IPS-15b (cell line): ENCODE measurements around the gene NLRP4.
"Not testable (repeated sequence)": the region's sequence is repeated elsewhere in the genome, so short reads cannot be mapped to it uniquely, and the experiment has no call there.

Experiments
- H3K27me3 ChIP-seq: one replicate; pipeline ENCODE4 v1.6.1; 2013; ENCODE audit warnings: low read length; ENCODE audit not compliant: control insufficient read depth, insufficient read depth
- H3K36me3 ChIP-seq: one replicate; pipeline ENCODE4 v1.6.1; 2013; ENCODE audit warnings: low read length; ENCODE audit not compliant: control insufficient read depth, insufficient read depth
- H3K4me1 ChIP-seq: one replicate; pipeline ENCODE4 v1.6.1; 2013; ENCODE audit warnings: mild to moderate bottlenecking, low read length; ENCODE audit not compliant: control insufficient read depth, insufficient read depth
- H3K4me3 ChIP-seq: one replicate; pipeline ENCODE4 v1.5.1; 2013; ENCODE audit warnings: low read depth, low read length
- H3K9ac ChIP-seq: one replicate; pipeline ENCODE4 v1.6.1; 2013; ENCODE audit warnings: low read depth, mild to moderate bottlenecking, low read length
- H3K9me3 ChIP-seq: one replicate; pipeline ENCODE4 v1.6.1; 2013; ENCODE audit warnings: mild to moderate bottlenecking, low read length; ENCODE audit not compliant: control insufficient read depth, insufficient read depth

The NLRP4 gene

GRCh38 chr19:55901369-55902079 lies 65.2 kb downstream of the NLRP4 start:
- no peaks in the 10 kb centered on the region for H3K27me3 ChIP-seq
- H3K9me3 ChIP-seq = peaks cover 20% of the 10 kb centered on the region
- no peak overlapping the region for H3K4me3 ChIP-seq
- no peak overlapping the region for H3K9ac ChIP-seq
- no peaks in the 10 kb centered on the region for H3K4me1 ChIP-seq
- H3K36me3 ChIP-seq = no peaks in the 10 kb centered on the region

- no peaks in the 10 kb centered on the region for H3K4me1 ChIP-seq
- no peaks in the 10 kb centered on the region for H3K27me3 ChIP-seq
- no peak overlapping the region for H3K4me3 ChIP-seq
- peaks cover 20% of the 10 kb centered on the region for H3K9me3 ChIP-seq
- no peak overlapping the region for H3K9ac ChIP-seq
- no peaks in the 10 kb centered on the region for H3K36me3 ChIP-seq
Measured at GRCh38 chr19:55902080-55902751, 65.9 kb downstream of the NLRP4 start.

DNA sequence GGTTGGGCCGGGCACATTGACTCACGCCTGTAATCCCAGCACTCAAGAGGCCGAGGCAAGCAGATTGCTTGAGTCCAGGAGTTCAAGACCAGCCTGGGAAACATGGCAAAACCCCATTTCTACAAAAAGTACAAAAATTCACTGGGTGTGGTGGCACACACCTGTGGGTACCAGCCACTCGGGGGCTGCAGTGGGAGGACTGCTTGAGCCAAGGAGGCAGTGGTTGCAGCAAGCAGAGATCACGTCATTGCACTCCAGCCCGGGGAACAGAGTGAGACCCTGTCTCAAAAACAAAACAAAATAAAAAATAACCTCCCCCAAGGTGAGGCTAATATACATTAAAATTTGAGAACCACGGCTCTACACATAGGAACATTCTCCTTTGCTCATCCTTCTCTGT lies 70.9 kb downstream of the NLRP4 start:
- H3K4me3 ChIP-seq = no peak overlapping the region
- peaks cover 25% of the 10 kb centered on the region for H3K9me3 ChIP-seq
- no peaks in the 10 kb centered on the region for H3K4me1 ChIP-seq
- H3K36me3 ChIP-seq = no peaks in the 10 kb centered on the region
- no peak overlapping the region for H3K9ac ChIP-seq
- no peaks in the 10 kb centered on the region for H3K27me3 ChIP-seq

DNA sequence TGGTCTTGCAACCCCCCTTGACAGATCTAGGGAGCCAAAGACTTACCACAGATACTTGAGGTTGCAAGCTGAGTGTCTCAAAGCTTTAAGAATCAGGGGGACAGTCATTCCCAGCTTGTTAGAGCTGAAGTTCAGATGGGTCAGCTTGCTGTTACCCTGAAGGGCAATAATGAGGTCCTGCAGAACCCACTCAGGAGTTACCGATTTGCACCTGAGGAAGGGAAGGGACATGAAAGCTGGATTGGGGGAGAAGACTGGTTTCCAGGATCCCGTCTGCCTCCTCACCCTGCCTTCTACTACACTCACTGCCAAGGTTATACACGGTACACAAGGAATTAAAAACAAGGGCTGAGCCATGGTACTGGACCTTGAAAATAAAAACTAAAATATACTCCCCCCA lies 71.4 kb downstream of the NLRP4 start:
- H3K9ac ChIP-seq = no peak overlapping the region
- no peak overlapping the region for H3K4me3 ChIP-seq
- no peaks in the 10 kb centered on the region for H3K36me3 ChIP-seq
- peaks cover 23% of the 10 kb centered on the region for H3K9me3 ChIP-seq
- no peaks in the 10 kb centered on the region for H3K4me1 ChIP-seq
- H3K27me3 ChIP-seq = no peaks in the 10 kb centered on the region

- Histone ChIP-seq H3K9ac (no peak overlapping the region), H3K9me3 (peaks cover 26% of the 10 kb centered on the region), H3K27me3 (no peaks in the 10 kb centered on the region), H3K36me3 (no peaks in the 10 kb centered on the region), H3K4me1 (no peaks in the 10 kb centered on the region), H3K4me3 (no peak overlapping the region)
Measured at GRCh38 chr19:55909801-55910200, 73.5 kb downstream of the NLRP4 start.

DNA sequence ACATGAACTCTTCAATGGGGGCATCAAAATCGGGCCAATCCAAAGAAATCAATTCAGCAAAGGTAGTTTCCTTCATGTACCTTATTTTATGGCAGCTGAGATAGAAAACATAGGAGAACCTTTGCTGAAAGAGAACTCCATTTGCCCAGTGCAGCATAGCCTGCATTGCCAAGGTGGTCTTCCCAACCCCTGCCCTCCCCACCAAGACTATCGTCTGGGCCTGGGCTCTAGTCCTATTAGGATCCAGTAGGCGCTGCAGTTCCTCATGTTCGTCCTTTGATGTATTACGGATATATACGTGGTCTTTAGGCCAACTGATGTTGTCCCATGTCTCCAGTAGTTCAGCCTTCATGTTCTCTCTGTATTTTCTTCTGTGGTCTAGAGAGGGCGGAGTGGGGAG lies 76.6 kb downstream of the NLRP4 start:
- Histone ChIP-seq H3K4me3 (no peak overlapping the region), H3K36me3 (no peaks in the 10 kb centered on the region), H3K9me3 (peaks cover 29% of the 10 kb centered on the region), H3K4me1 (no peaks in the 10 kb centered on the region), H3K9ac (no peak overlapping the region), H3K27me3 (no peaks in the 10 kb centered on the region)

DNA sequence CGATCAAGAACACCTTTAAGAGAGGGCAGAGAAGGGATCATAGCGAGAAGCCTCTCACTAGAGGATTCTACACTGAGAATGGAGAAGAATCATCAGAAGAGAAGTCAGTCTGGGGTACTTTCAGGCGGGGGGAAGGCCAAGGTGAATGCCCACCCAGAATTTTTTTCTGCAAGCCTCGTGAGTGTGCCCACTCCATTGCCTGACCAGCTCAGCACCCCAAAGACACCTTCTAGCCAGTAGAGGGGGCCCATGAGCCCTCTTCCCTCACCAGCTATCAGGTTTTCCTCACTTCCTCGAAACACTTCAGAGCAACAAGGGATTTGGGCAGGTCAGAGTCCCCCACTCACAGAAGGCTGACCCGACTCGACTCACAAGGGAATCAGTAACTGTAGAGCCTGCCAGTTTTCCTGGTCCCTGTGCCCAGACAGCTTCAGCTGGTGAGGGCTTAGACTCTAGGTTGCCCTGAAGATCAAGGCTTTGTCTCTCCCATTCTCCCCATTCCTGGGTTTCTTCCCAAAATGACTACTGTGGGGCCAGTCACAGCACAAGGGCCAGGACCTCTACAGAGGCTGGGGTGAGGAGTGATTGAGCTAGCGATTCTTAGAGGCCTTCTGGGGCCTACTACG lies 77.4 kb downstream of the NLRP4 start:
- H3K36me3 ChIP-seq = no peaks in the 10 kb centered on the region
- H3K27me3 ChIP-seq = no peaks in the 10 kb centered on the region
- peaks cover 29% of the 10 kb centered on the region for H3K9me3 ChIP-seq

DNA sequence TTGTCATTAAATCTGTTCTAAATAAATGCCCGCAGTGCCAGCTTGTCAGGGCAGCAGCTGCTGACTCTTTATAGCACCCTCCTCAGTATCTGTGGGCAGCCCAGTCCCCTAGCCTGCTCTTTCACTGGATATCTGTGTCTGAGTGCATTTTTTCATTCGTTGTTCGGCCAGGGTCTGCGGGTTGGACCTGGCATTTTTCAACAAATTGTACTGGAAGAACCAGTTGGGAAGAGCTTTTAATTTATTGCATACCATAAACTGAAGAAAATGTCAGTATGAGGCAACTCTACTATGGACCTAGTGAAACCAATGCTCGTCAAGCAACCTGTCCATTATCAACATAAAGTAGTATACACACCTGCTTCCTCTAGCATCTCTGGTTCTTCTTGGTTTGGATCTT lies 87.2 kb downstream of the NLRP4 start:
- no peaks in the 10 kb centered on the region for H3K4me1 ChIP-seq
- H3K27me3 ChIP-seq = no peaks in the 10 kb centered on the region
- no peak overlapping the region for H3K4me3 ChIP-seq
- peaks cover 43% of the 10 kb centered on the region for H3K9me3 ChIP-seq
- H3K36me3 ChIP-seq = no peaks in the 10 kb centered on the region
- no peak overlapping the region for H3K9ac ChIP-seq

More for the DNA sequence above, 77.4 kb downstream of the NLRP4 start:
- Histone ChIP-seq H3K9ac (no peak overlapping the region), H3K4me1 (no peaks in the 10 kb centered on the region), H3K4me3 (no peak overlapping the region)

DNA sequence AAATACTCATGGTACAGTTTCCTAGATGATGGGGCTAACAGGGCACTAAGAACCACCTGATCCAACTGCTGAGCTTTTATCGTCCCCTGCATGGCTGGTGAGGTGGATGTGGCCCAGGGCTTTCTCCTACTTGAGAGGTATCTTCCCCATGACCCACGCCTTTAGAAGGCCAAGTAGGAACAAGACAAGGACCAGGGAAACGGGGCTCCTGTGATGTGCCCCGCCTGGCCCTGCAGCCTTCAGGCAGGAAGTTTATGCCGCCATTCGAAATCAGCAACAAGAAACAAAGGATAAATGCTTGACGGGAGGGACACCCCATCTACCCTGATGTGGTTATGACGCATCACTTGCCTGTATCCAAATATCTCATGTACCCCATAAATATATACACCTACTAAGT lies 91.7 kb downstream of the NLRP4 start:
- Histone ChIP-seq H3K4me3 (no peak overlapping the region), H3K9ac (no peak overlapping the region), H3K4me1 (no peaks in the 10 kb centered on the region), H3K9me3 (peaks cover 37% of the 10 kb centered on the region), H3K27me3 (no peaks in the 10 kb centered on the region), H3K36me3 (no peaks in the 10 kb centered on the region)

- not testable (repeated sequence) for H3K4me3 ChIP-seq
Measured at GRCh38 chr19:55929258-55929657, 92.9 kb downstream of the NLRP4 start.

DNA sequence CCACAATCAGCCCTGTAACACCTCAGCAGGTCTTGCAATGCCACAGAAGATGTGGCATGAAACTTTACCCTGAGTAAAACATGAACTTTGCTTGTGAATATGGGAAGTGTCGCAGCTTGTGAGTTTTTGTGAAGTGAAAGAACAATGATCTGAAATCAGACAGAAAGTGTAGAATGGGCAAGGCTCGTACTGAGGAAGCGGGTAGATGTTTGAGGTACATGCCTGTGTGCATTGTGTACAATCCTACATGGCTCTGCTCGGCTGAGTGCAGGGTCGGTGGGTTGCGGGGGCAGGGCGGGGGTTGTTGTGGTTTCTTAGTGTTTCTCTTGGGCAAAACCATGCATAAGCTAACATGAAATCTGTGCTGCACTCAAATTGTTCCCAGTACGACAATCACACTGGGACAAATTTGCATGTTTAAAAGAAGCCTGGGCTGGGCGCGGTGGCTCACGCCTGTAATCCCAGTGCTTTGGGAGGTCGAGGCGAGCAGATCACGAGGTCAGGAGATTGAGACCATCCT lies 94.7 kb downstream of the NLRP4 start:
- H3K4me1 ChIP-seq = no peaks in the 10 kb centered on the region
- H3K27me3 ChIP-seq = no peaks in the 10 kb centered on the region
- H3K9me3 ChIP-seq = peaks cover 26% of the 10 kb centered on the region
- H3K36me3 ChIP-seq = no peaks in the 10 kb centered on the region
- H3K4me3 ChIP-seq = no peak overlapping the region
- H3K9ac ChIP-seq = no peak overlapping the region

More at GRCh38 chr19:55929258-55929657, 92.9 kb downstream of the NLRP4 start:
- H3K9me3 ChIP-seq = peaks cover 32% of the 10 kb centered on the region
- H3K36me3 ChIP-seq, H3K27me3 ChIP-seq, H3K4me1 ChIP-seq, H3K9ac ChIP-seq: not testable (repeated sequence)
